PC-3 (cell line): ENCODE measurements around the gene UNC13A.

Experiments used
- EZH2phosphoT487 ChIP-seq: fragments of 300-600 bp; sonication (generic); IDR thresholded peaks from 2 replicates; pipeline ENCODE4 v1.6.1; 2018; ENCODE audit warnings: mild to moderate bottlenecking, antibody characterized with exemption, low read length, borderline replicate concordance
- TF ChIP-seq, protein P1 (sequence below): fragments of 300-600 bp; sonication (generic); conservative IDR thresholded peaks from 2 replicates; pipeline ENCODE4 v1.5.1; 2017; ENCODE audit warnings: antibody characterized with exemption, low read depth, mild to moderate bottlenecking, low read length

DNA sequence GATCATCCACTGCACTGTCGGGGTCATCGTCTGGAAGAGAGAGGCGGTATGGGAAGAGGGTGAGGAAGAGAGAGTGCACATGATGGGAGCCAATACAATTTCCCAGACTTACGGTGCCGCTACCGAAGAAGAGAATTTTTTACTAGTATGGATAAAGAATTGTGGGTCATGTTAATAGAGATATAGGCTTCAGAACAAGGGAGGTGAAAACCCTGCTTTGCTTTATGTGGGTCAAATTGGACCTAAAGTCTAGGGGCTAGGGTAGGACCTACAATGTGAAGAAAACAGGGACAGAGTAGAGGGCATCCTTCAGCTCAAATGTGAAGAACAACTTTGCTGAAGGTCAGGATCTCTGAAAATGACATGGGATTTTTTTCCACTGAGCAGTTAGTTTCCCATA is 29.9 kb downstream of the UNC13A start:
- TF ChIP-seq, protein P1, sequence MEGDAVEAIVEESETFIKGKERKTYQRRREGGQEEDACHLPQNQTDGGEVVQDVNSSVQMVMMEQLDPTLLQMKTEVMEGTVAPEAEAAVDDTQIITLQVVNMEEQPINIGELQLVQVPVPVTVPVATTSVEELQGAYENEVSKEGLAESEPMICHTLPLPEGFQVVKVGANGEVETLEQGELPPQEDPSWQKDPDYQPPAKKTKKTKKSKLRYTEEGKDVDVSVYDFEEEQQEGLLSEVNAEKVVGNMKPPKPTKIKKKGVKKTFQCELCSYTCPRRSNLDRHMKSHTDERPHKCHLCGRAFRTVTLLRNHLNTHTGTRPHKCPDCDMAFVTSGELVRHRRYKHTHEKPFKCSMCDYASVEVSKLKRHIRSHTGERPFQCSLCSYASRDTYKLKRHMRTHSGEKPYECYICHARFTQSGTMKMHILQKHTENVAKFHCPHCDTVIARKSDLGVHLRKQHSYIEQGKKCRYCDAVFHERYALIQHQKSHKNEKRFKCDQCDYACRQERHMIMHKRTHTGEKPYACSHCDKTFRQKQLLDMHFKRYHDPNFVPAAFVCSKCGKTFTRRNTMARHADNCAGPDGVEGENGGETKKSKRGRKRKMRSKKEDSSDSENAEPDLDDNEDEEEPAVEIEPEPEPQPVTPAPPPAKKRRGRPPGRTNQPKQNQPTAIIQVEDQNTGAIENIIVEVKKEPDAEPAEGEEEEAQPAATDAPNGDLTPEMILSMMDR = no peak
- TF ChIP-seq EZH2phosphoT487 = no peak
